PC-9 (cell line): ENCODE data around the gene HNRNPF. TPM values are rescaled to one million over a fixed set of nuclear protein-coding genes. Genes with fewer than 3 reads are reported as not detected.
A peak's percentile ranks its signal among the peaks of the same experiment; 100 is the strongest.

ENCODE experiments used
- BruUV-seq: library from RNA; stranded (reverse); fragments of 400-500 nt; replicated peaks from 2 replicates; lab custom pipeline; 2021; lab: Mats Ljungman, UMichigan
- CTCF ChIA-PET: fragments of 300-600 bp; sonication (Branson Sonifier 250); formaldehyde crosslinking; loops from one replicate; lab custom pipeline; 2022; ENCODE audit warnings: antibody characterized with exemption; lab: Charles Lee
- POLR2A ChIA-PET: fragments of 300-600 bp; sonication (Branson Sonifier 250); formaldehyde crosslinking; loops from one replicate; lab custom pipeline; 2022; ENCODE audit warnings: antibody characterized with exemption; ENCODE audit not compliant: unreplicated experiment; lab: Charles Lee
- DNase-seq, 2 experiments: peaks; one replicate each; pipeline versions ENCODE4 v3.0.0 to v3.0.0-alpha.2; 2015 to 2022; ENCODE audit warnings: mixed read lengths in 1 of 2
- H2AFZ ChIP-seq: fragments of 200-600 bp; sonication (generic); 2 replicates; pipeline ENCODE4 v1.8.1; 2017; ENCODE audit warnings: antibody characterized with exemption
- H3F3A ChIP-seq: fragments of 200-600 bp; sonication (generic); 2 replicates; pipeline ENCODE4 v1.8.1; 2017; ENCODE audit warnings: antibody characterized with exemption, mild to moderate bottlenecking, low read depth; ENCODE audit not compliant: insufficient read depth
- H3K27ac ChIP-seq: fragments of 200-600 bp; sonication (generic); 2 replicates; pipeline ENCODE4 v1.6.1; 2016; ENCODE audit warnings: mixed run types
- H3K27me3 ChIP-seq: fragments of 200-600 bp; sonication (generic); 2 replicates; pipeline ENCODE4 v1.6.1; 2016; ENCODE audit warnings: low read depth, mixed run types; ENCODE audit not compliant: insufficient read depth
- H3K36me3 ChIP-seq: fragments of 200-600 bp; sonication (generic); 2 replicates; pipeline ENCODE4 v1.6.1; 2016; ENCODE audit warnings: low read depth, mixed run types
- H3K4me1 ChIP-seq: fragments of 200-600 bp; sonication (generic); replicated peaks from 2 replicates; pipeline ENCODE4 v1.6.1; 2016; ENCODE audit warnings: mixed run types; ENCODE audit not compliant: insufficient read depth
- H3K4me2 ChIP-seq: fragments of 200-600 bp; sonication (generic); 2 replicates; pipeline ENCODE4 v1.6.1; 2017; ENCODE audit warnings: mixed run types
- H3K4me3 ChIP-seq: fragments of 200-600 bp; sonication (generic); 2 replicates; pipeline ENCODE4 v1.6.1; 2016; ENCODE audit warnings: mixed run types
- H3K79me2 ChIP-seq: fragments of 200-600 bp; sonication (generic); 2 replicates; pipeline ENCODE4 v1.6.1; 2017; ENCODE audit warnings: low read depth, mixed run types
- H3K9me2 ChIP-seq: fragments of 200-600 bp; sonication (generic); 2 replicates; pipeline ENCODE4 v1.8.1; 2017; ENCODE audit warnings: mild to moderate bottlenecking; ENCODE audit not compliant: insufficient read depth
- H3K9me3 ChIP-seq: fragments of 200-600 bp; sonication (generic); 2 replicates; pipeline ENCODE4 v1.8.1; 2016; ENCODE audit warnings: low read depth; ENCODE audit not compliant: insufficient read depth
- H4K20me1 ChIP-seq: fragments of 200-600 bp; sonication (generic); 2 replicates; pipeline ENCODE4 v1.8.1; 2017; ENCODE audit not compliant: insufficient read depth
- EZH2 ChIP-seq: fragments of 200-600 bp; sonication (generic); IDR thresholded peaks from 2 replicates; pipeline ENCODE4 v1.8.0; 2017; ENCODE audit warnings: antibody characterized with exemption, low read depth
- intact Hi-C: fragments of 100-400 bp; cut with micrococcal nuclease; formaldehyde crosslinking; loops from one replicate; pipeline ENCODE4 v1.10.0; 2022; ENCODE audit not compliant: unreplicated experiment
- total RNA-seq: library from RNA; stranded (reverse); gene quantifications from 2 replicates; pipeline ENCODE4 v1.2.3, GENCODE V29; 2021
- TF ChIP-seq, protein P1 (sequence below): fragments of 200-600 bp; sonication (generic); conservative IDR thresholded peaks from 2 replicates; pipeline ENCODE4 v1.6.1; 2017; ENCODE audit warnings: mixed run types, antibody characterized with exemption, mild to moderate bottlenecking, moderate library complexity

Gene HNRNPF
- total RNA-seq, 1 experiment from 2014 or later: 337 TPM

DNA sequence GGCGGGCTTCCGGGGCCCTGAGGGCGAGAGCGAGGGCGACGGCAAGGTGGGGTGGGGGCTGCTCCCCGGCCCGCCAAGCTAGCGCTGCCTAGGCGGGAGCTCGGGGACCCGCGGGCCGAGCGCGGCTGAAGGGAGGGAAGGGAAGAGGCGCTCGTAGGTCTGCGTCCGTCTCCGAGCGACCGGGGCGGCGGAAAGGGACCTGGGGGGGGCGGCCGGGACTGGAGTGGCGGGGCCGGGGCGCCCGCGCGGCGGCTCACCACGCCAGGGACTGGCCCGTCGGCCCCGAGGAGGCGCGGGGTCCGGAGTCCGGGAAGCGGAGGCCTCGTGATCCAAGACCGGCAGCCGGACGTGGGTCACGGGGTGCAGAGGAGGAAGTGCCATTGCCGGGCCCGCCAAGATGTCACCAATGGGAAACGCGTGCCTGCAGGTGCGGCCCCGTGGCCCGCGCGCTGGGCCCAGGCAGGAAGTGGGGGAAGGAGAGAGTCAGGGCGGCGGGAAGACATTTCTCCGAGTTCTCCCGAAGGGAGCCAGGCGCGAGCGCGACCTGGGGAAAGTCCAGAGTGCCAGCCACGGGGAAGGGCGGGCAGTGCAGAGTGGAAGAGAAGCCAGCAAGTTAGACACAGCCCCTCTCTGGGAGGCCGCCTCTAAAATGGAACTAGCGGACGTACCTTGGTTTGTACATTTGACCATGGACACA lies 11.9 kb downstream of the HNRNPF start:
- Histone ChIP-seq H3K4me3 (peak overlapping the region; percentile 63), H3K9me2 (no peaks in the 10 kb centered on the region), H3K9me3 (no peaks in the 10 kb centered on the region), H3K27ac (peak overlapping the region; percentile 80), H2AFZ (no peak overlapping the region), H3K4me1 (peaks cover 63% of the 10 kb centered on the region), H4K20me1 (peaks cover 88% of the 10 kb centered on the region), H3F3A (peaks cover 94% of the 10 kb centered on the region), H3K36me3 (peaks cover 64% of the 10 kb centered on the region), H3K27me3 (no peaks in the 10 kb centered on the region), H3K79me2 (peaks cover 98% of the 10 kb centered on the region), H3K4me2 (peak overlapping the region; percentile 95)
- DNase-seq: peak; percentile 86 to 96
- CTCF ChIA-PET: interaction anchor here (0.7 kb wide), 1 partner anchor 24 kb away, joined by 4 read pairs; no protein-coding TSS in a partner anchor
- no peak for TF ChIP-seq EZH2
- TF ChIP-seq, protein P1, sequence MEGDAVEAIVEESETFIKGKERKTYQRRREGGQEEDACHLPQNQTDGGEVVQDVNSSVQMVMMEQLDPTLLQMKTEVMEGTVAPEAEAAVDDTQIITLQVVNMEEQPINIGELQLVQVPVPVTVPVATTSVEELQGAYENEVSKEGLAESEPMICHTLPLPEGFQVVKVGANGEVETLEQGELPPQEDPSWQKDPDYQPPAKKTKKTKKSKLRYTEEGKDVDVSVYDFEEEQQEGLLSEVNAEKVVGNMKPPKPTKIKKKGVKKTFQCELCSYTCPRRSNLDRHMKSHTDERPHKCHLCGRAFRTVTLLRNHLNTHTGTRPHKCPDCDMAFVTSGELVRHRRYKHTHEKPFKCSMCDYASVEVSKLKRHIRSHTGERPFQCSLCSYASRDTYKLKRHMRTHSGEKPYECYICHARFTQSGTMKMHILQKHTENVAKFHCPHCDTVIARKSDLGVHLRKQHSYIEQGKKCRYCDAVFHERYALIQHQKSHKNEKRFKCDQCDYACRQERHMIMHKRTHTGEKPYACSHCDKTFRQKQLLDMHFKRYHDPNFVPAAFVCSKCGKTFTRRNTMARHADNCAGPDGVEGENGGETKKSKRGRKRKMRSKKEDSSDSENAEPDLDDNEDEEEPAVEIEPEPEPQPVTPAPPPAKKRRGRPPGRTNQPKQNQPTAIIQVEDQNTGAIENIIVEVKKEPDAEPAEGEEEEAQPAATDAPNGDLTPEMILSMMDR: no peak
- POLR2A ChIA-PET: interaction anchor here (0.6 kb wide), 1 partner anchor 11 kb away, joined by 3 read pairs; no protein-coding TSS in a partner anchor
- no TSS peak for BruUV-seq
- intact Hi-C loops: loop anchor here (1.0 to 5.0 kb wide), 5 partner anchors 10 to 195 kb away; partner anchors contain the start of gene ZNF487

DNA sequence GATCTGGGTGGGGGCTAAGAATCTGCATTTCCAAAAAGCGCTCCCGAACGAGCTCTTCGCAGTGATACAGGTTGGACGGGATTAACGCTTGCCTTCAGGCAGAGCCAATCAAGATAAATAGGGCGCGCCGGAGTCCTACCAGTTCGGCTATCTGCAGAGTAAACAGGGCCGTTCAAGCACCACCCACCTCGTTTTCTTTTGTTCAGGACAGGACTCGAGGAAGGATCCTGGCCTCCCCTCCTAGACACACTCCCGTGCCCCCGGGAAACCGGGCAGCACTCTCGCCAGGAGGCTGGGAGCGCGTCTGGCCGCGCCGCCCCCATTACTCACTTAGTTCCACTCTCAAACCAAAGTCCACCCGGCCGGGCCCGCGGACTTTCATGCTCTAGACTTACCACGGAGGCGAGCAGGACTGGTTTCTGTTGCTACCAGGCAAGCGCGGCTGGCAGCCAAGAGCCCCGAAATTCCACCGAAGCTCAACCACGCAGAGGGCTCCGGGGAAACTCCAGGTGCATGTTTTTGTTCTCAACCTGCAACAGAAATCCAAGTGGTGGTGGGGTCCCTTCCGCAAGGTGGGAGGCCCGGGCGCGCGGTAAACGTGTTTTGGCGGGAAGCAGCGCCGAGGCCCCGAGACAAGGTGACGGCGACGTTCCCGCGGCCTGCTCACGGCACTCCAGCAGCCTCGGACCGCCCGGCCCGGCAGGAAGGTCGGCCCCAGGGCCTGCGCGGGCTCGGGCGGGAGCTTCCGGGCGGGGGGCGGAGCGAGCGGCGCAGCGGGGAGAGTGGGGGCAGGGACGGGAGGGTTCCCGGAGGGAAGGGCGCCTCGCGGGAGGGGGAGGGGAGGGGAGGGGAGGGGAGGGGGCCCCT lies 12.7 kb downstream of the HNRNPF start:
- Histone ChIP-seq H3F3A (peaks cover 94% of the 10 kb centered on the region), H3K4me1 (peaks cover 56% of the 10 kb centered on the region), H3K9me2 (no peaks in the 10 kb centered on the region), H4K20me1 (peaks cover 88% of the 10 kb centered on the region), H3K36me3 (peaks cover 64% of the 10 kb centered on the region), H3K27ac (peak overlapping the region; percentile 80), H3K4me2 (peak overlapping the region; percentile 95), H3K4me3 (peak overlapping the region; percentile 63), H3K9me3 (no peaks in the 10 kb centered on the region), H3K79me2 (peaks cover 98% of the 10 kb centered on the region), H3K27me3 (no peaks in the 10 kb centered on the region), H2AFZ (no peak overlapping the region)
- ChIA-PET POLR2A (interaction anchor here (0.6 to 0.7 kb wide), 3 partner anchors 10 to 417 kb away, joined by 3 to 4 read pairs (median 3); no protein-coding TSS in a partner anchor), CTCF (interaction anchor here (0.6 to 1.0 kb wide), 4 partner anchors 15 to 23 kb away, joined by 4 to 14 read pairs (median 6); no protein-coding TSS in a partner anchor)
- no peak for TF ChIP-seq EZH2
- TF ChIP-seq, protein P1: no peak
- BruUV-seq: TSS peak; percentile 23
- peak; percentile 70 to 79 for DNase-seq
- intact Hi-C loops: loop anchor here (2.0 to 5.0 kb wide), 4 partner anchors 25 to 194 kb away; partner anchors contain the start of gene ZNF487

DNA sequence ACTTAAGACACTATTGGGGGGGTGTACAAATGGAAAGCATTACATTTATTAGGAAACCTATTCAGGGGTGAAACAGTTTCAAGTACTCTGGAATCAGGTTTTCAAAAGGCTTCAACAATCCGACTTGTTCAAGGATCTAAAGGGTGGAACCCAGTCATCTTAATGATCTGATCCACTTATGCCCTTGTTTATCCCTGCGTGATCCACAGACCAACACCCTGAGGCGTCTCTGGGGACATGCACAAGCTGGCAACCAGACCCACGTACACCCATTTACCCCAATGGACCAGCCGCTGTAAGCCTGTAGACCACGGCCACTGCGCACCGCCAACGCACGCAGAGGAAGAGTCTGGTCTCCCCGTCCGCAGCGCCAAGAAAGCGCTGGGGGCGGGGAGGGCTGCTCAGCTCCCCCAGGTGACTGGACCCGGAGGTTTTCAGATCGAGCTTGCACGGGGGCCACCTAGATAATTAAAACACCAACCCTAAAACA lies 13.4 kb downstream of the HNRNPF start:
- peak overlapping the region; percentile 80 for H3K27ac ChIP-seq
- BruUV-seq: no TSS peak
- intact Hi-C loops: loop anchor here (2.0 to 5.0 kb wide), 4 partner anchors 25 to 193 kb away; partner anchors contain the start of gene ZNF487
- ChIA-PET POLR2A (no interaction called here), CTCF (interaction anchor here (0.6 to 1.0 kb wide), 3 partner anchors 14 to 18 kb away, joined by 5 to 14 read pairs (median 6); no protein-coding TSS in a partner anchor)
- H3K27me3 ChIP-seq: no peaks in the 10 kb centered on the region
- peaks cover 68% of the 10 kb centered on the region for H3K36me3 ChIP-seq
- H3K9me3 ChIP-seq: no peaks in the 10 kb centered on the region
- H3K4me3 ChIP-seq: peak overlapping the region; percentile 63
- H2AFZ ChIP-seq: no peak overlapping the region
- H3K4me2 ChIP-seq: peak overlapping the region; percentile 95
- peaks cover 88% of the 10 kb centered on the region for H4K20me1 ChIP-seq
- H3K4me1 ChIP-seq: peaks cover 50% of the 10 kb centered on the region
- H3F3A ChIP-seq: peaks cover 93% of the 10 kb centered on the region
- peaks cover 98% of the 10 kb centered on the region for H3K79me2 ChIP-seq
- TF ChIP-seq EZH2: no peak
- no peak for DNase-seq
- H3K9me2 ChIP-seq: no peaks in the 10 kb centered on the region
